NCI-H774 (cell line): ENCODE results near the gene C20orf141.
"Not testable (repeated sequence)": the region's sequence is repeated elsewhere in the genome, so short reads cannot be mapped to it uniquely, and the experiment has no call there.

Experiments used
- DNase-seq: peaks from one replicate; lab custom pipeline; 2025; lab: John Stamatoyannopoulos, UW

Gene C20orf141

DNA sequence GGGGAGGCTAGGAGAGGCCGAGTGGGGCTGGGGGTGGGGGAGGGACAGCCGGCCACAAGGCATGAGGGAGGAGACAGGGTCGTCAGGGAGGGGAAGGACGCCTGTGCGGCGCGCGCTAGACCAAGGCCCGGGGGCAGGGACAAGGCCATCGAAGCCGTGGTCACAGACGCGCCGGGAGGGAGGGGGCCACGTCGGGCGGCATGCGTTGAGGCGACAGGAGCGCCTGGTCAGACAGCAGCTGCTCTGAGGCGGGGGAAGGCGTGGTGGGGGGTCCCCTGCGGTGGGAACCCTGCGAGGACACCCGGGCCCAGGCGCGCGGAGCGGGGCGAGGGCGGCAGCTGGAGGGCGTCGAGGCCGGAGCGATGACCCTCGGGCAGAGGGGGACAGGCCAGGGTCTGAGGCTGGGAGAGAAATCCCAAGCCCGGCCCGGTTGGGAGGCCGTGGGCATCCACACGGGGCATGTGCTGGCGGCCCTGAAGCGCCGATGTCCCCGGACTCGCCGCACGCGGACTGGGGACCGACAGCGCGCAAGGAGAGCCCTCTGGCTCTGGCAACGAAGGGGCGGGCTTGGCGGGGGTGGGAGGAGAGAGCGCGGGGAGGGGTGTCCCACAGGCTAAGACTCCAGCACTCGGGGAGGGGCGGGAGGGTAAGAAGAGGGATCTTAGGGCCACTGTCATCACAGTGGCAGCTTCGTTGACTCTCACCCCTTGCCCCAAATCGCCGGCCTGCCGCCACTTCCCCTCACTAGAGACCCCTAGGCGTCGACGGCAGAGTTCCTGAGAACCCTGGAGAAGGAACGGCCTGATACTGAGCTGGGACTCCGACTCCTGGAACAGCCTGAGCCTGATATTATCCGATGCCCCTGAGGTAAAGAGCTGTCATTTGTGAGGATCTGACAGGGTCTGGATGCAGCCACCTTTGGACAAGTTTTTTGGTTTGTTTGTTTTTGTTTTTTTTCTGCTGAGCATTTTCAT lies 6.4 kb downstream of the C20orf141 start:
- DNase-seq, result no peak

DNA sequence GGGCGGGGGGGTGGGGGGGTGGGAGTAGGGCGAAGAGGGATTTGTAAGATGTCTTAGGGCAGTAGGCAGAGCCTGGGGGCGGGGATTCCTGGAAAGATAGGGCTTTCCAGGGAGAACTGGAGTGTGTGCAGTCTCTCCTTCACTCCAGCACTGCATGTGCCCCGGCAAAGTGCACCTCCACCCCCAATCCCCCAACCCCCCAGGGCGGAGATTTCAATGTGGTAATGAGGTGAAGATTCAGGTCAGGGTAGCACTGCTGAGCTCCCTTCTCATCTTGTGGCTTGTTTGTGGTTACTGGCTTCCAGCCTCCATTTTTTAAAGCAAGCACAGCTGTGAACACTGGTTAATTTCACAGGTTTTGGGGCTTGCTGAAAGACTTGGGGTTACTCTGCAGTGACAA lies 7.3 kb downstream of the C20orf141 start:
- no peak for DNase-seq

GRCh38 chr20:2825761-2826160 lies 11.0 kb downstream of the C20orf141 start:
- DNase-seq, result no peak

- no peak for DNase-seq
Observed at GRCh38 chr20:2826655-2827054, 11.9 kb downstream of the C20orf141 start.

DNA sequence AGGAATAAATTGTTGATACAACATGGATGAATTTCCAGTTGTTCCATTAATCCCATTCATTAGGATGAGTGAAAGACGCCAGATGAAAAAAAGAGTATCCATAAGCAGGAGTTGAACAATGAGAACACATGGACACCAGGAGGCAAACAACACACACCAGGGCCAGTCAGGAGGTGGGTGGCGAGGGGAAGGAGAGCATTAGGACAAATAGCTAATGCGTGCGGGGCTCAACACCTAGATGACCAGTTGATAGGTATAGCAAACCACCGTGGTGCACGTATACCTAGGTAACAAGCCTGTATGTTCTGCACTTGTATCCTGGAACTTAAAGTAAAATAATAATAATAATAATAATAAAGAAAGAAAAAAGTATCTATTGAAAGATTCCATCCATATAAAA lies 14.6 kb downstream of the C20orf141 start:
- DNase-seq, result no peak

DNA sequence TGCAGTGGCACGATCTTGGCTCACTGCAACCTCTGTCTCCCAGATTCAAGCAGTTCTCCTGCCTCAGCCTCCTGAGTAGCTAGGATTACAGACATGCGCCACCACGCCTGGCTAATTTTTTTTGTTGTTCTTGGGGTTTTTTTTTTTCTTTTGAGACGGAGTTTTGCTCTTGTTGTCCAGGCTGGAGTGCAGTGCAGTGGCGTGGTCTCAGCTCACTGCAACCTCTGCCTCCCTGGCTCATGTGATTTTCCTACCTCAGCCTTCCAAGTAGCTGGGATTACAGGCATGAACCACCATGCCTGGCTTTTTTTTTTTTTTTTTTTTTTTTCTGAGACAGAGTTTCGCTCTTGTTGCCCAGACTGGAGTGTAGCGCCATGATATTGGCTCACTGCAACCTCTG lies 16.4 kb downstream of the C20orf141 start:
- DNase-seq, result not testable (repeated sequence)

DNA sequence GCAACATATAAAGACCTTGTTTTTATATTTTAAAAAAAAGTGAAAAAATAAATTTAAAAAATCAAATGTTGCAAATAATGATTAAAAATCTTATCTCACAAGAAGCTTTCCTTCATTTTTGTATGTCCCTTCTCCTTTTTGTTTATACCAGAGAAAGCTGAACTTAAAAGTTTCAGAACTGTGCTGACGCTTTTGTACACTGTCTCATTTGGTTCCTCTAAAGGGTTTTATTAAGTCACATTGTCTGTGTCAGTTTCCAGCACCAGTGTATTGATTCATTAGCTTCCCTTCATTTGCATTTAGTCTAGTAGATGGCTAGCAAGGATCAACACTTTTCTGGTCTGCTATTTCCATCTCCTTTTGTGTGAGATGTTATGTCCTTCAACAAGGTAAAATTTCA lies 19.0 kb downstream of the C20orf141 start:
- no peak for DNase-seq

- DNase-seq, result no peak
Observed at GRCh38 chr20:2834401-2835110, 19.8 kb downstream of the C20orf141 start.

DNA sequence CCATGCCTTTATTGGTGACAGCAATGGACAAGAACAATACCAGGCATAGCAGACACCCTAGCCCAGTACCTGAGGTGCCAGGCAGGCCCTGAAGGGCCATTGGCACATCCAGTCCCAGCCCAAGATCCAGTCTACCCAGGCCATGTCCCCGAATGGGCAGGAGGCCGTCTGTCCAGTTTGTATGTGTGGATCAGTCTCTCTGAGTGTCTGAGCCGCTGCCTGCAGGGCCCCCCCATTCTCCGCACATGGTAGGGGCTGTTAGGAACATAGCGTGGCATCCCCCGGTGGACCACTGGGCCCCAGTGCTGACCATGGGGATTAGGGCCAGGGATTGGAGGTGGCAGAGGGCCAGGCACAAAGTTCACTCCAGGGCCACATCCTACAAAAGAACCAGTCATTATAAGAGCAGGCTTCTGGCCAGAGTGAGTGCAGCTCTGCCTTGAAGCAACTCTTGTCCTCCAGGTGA lies 20.6 kb downstream of the C20orf141 start:
- no peak for DNase-seq

DNA sequence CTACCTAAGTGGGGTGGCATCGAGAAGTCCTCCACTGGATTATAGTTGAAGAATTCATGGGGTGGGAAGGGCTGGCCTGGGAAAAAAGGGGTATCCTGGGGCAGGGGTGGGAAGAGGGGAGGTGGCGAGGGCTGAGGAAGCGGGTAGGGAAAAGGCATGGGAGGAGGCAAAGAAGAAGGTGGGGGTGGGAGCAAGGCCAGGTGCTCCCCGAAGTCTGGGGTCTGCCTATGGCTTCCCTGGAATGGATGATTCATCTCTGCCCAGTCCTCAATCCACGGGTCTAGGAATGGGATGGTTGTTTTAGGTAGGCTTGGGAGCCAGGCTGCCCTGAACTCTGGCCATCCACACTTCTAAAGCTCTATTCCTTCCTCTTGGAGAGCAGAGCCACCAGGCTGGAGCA lies 21.2 kb downstream of the C20orf141 start:
- DNase-seq, result no peak

DNA sequence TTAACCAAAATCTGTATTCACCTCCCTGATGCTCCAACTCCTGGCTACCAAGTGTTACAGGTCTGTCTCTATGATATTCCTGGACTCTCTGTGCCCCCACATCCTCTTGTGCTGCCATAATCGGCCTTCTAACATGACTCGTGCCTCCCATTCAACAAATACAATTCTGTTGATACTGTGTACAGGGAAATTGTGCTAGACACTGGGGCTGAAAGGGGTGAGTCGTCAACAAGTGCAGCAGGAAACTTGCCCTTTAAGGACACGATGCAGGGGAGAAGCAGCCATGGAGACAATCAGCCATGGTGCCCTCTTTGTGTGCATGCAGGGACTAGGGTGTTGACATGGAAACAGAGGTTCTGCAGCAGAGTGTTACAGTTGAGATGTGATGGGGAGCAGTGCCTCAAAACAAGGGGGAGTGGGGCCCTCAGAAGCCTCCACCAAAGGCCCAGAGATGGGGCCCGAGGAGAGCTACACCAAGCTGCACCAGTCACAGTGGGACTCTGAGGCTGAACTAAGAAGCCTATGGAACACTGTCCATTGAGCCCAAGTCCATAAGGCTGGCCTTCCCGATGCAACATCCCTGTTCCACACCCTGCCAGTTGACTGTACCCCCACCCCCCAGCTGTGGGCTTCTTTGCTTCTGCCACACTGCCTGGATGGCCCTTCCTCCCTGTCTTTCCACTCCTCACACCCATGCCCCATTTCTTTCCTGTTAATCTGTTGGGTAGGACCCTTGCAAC lies 22.6 kb downstream of the C20orf141 start:
- no peak for DNase-seq

GRCh38 chr20:2838170-2838797 lies 23.5 kb downstream of the C20orf141 start:
- DNase-seq, result no peak

GRCh38 chr20:2838847-2839671 lies 24.3 kb downstream of the C20orf141 start:
- no peak for DNase-seq

GRCh38 chr20:2839732-2840137 lies 24.9 kb downstream of the C20orf141 start:
- DNase-seq, result no peak

- DNase-seq, result peak; percentile 81
Observed at GRCh38 chr20:2840138-2840966, 25.6 kb downstream of the C20orf141 start, which contains the start of the genes PCED1A and VPS16. TSS of gene PCED1A (minus strand) at chr20:2840655. CDS start at chr20:2839912, 743 bp downstream. TSS of gene VPS16 (plus strand) at chr20:2840745. CDS start at chr20:2840775, 30 bp downstream.

DNA sequence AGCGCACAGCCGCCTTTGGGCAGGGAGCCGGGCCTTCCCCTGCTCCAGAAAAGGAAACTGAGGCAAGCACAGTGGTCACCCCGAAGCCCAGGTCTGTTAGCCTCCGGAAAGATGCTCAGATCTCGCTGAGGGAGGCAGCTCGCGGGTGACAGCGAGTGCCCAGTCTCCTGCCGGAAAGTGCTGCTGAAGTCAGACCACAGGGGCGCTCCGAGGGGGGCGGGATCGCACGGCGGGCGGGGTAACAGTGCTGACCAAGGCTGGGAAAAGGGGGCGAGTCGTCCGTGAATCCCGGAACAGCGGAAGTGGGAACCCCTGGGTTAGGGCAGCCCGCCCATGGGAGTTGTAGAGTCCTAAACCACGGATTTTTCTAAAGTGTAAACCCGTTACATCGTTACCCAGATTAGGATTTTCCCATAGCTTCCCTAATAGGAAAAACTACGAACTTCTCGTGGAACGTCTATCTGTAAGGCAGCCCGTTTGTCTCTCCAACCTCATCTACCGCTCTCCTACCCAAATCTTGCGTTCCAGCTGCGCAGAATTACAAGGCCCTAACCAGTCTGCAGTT lies 26.3 kb downstream of the C20orf141 start:
- no peak for DNase-seq

GRCh38 chr20:2845607-2846006 lies 30.8 kb downstream of the C20orf141 start:
- DNase-seq, result no peak

- no peak for DNase-seq
Observed at GRCh38 chr20:2846698-2847097, 31.9 kb downstream of the C20orf141 start.

- DNase-seq, result no peak
Observed at GRCh38 chr20:2847802-2848201, 33.0 kb downstream of the C20orf141 start.
